HEK293T (cell line): ENCODE measurements around the gene TMED9.

Source experiments
- BHLHE40 ChIP-seq: fragments of 450-650 bp; IDR thresholded peaks from 2 replicates; pipeline ENCODE4 v1.6.1; 2016; ENCODE audit warnings: mild to moderate bottlenecking, moderate library complexity, borderline replicate concordance
- ELF4 ChIP-seq: fragments of 450-650 bp; IDR thresholded peaks from 2 replicates; pipeline ENCODE4 v1.6.1; 2017; ENCODE audit warnings: antibody characterized with exemption
- FOXA1 ChIP-seq: fragments of 450-650 bp; IDR thresholded peaks from 2 replicates; pipeline ENCODE4 v1.6.1; 2016; ENCODE audit warnings: mild to moderate bottlenecking
- FOXK2 ChIP-seq: fragments of 450-650 bp; IDR thresholded peaks from 2 replicates; pipeline ENCODE4 v1.6.1; 2016; ENCODE audit warnings: mild to moderate bottlenecking
- FOXM1 ChIP-seq: fragments of 450-650 bp; IDR thresholded peaks from 2 replicates; pipeline ENCODE4 v1.6.1; 2017; ENCODE audit warnings: mild to moderate bottlenecking, borderline replicate concordance
- PKNOX1 ChIP-seq: fragments of 450-650 bp; IDR thresholded peaks from 2 replicates; pipeline ENCODE4 v1.6.1; 2016
- SP1 ChIP-seq: fragments of 450-650 bp; IDR thresholded peaks from 2 replicates; pipeline ENCODE4 v1.6.1; 2017
- SUZ12 ChIP-seq: fragments of 450-650 bp; IDR thresholded peaks from 2 replicates; pipeline ENCODE4 v1.6.1; 2016; ENCODE audit warnings: mild to moderate bottlenecking
- TARDBP ChIP-seq: fragments of 450-650 bp; IDR thresholded peaks from 2 replicates; pipeline ENCODE4 v1.6.1; 2016

DNA sequence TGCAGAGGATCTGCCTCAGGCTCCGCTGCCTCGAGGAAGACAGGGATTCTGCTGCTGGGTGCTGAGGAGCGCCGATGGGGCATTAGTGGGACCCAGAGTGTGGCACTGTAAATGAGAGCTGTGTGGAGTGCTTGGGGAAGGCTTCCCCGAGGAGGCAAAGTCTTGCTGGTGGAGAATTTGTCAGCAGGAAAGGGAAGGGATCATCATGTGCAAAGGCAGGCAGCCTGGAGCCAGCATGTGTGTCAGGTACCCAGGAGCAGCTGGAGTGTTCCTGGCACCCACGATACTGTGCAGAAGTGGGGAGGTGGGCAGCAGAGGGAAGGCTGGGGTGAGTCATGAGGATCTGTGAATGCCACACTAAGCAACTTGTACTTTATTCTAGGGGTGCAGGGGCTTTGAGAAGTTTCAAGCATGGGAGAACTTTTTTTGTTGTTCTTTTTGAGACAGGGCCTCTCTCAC lies 20.2 kb downstream of the TMED9 start:
- TF ChIP-seq ELF4 (no peak), FOXA1 (no peak), TARDBP (no peak), FOXM1 (no peak), PKNOX1 (no peak), SP1 (no peak), BHLHE40 (no peak), FOXK2 (no peak), SUZ12 (no peak)
